Hepatocyte (in vitro differentiated cells): ENCODE data around the gene DNMT3A.

Experiments used
- CTCF ChIP-seq: fragments of 200-600 bp; sonication (generic); IDR thresholded peaks from 2 replicates; pipeline ENCODE4 v1.5.1; 2016; ENCODE audit warnings: antibody characterized with exemption, mild to moderate bottlenecking; ENCODE audit not compliant: poor library complexity
- EZH2 ChIP-seq: fragments of 200-600 bp; sonication (generic); IDR thresholded peaks from 2 replicates; pipeline ENCODE4 v1.6.1; 2016; ENCODE audit warnings: antibody characterized with exemption, mild to moderate bottlenecking, borderline replicate concordance
- EZH2phosphoT487 ChIP-seq: fragments of 200-600 bp; sonication (generic); IDR thresholded peaks from one replicate; pipeline ENCODE4 v1.6.1; 2018; ENCODE audit warnings: antibody characterized with exemption, mild to moderate bottlenecking, low read depth, moderate library complexity; ENCODE audit not compliant: unreplicated experiment, severe bottlenecking

GRCh38 chr2:25331686-25332365 lies 9.9 kb downstream of the DNMT3A start:
- TF ChIP-seq CTCF, result no peak
- TF ChIP-seq EZH2, result no peak
- TF ChIP-seq EZH2phosphoT487, result no peak
